ENCODE results near the gene HSF2BP. TPM values are rescaled to one million over a fixed set of nuclear protein-coding genes. Genes with fewer than 3 reads are reported as not detected.

HSF2BP gene
- total RNA-seq (0.35 TPM), polyA plus RNA-seq (under 1 TPM; 0.20 to 0.61 (median 0.48) TPM)

DNA sequence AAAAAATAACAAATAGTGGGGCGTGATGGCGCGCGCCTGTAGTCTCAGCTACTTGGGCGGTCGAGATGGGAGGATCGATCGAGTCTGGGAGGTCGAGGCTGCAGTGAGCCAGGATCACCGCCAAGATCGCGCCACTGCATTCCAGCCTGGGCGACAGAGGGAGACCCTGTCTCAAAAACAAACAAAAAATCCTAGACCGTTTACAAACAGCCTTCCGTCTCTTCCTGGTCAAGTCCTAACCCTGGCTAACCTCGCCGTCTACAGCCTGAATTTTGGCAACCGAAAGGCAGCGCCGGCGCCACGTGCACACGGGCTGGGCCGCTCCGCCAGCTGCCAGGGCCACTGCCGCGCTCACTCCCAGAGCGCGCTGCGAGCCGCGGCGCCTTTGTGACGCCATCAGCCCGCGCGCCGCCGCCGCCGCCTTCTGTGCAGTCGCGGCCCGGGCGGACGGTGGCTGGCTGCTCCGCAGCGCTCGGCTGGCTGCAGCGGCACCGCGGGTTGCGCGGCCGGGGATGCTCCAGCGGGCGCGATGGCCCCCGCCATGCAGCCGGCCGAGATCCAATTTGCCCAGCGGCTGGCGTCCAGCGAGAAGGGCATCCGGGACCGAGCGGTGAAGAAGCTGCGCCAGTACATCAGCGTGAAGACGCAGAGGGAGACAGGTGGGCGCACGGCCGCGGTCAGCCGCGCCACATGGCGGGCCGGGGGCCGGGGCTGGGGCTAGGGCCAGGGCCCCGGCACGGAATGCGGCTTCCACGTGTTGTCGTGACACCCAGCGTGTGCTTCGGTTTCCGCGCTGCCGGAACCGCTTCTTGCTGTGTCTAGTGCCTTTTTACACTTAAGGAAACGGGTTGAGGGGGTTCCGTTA is at the start of gene HSF2BP, which contains the start of gene RRP1B:
TSS of gene HSF2BP (minus strand) at position 353 of the 865 bp plus-strand sequence. CDS start 1,392 bp downstream, outside the sequence.
TSS of gene RRP1B (plus strand) at position 425 of the 865 bp plus-strand sequence. CDS start at position 530, 105 bp downstream.
- Histone ChIP-seq H3K27me3 (ENCODE audit: control insufficient read depth, insufficient read depth, low read length) (no peaks in the 10 kb centered on the region), H3K27ac (ENCODE audit: insufficient read depth, low read length, poor library complexity, severe bottlenecking) (peak within 1 kb of the TSS; percentile 88), H3K4me1 (ENCODE audit: control insufficient read depth, insufficient read depth, low read length, poor library complexity, severe bottlenecking) (peaks cover 38% of the 10 kb centered on the region), H3K9me3 (ENCODE audit: control insufficient read depth in 2 of 2, low read length in 2 of 2) (no peaks in the 10 kb centered on the region), H3K4me3 (ENCODE audit: low read depth, low read length) (peak within 1 kb of the TSS; percentile 89), H3K36me3 (ENCODE audit: control insufficient read depth, insufficient read depth, low read length) (peaks cover 21% of the 10 kb centered on the region)
- Mint-ChIP-seq H3K27me3 (peaks cover 4% of the 10 kb centered on the region), H3K4me1 (peaks cover 6 to 54% (median 32%) of the 10 kb centered on the region in 4 donors), H3K4me3 (peak within 1 kb of the TSS; percentile 86 to 97 (median 95)), H3K36me3 (peaks cover 13% of the 10 kb centered on the region), H3K27ac (peak within 1 kb of the TSS; percentile 95 to 98 (median 97)), H3K9me3 (no peaks in the 10 kb centered on the region)
- peak; percentile 83 to 89 for ATAC-seq (ENCODE audit: low read depth in 2 of 2)
- peak; percentile 68 to 89 (median 85) for DNase-seq

DNA sequence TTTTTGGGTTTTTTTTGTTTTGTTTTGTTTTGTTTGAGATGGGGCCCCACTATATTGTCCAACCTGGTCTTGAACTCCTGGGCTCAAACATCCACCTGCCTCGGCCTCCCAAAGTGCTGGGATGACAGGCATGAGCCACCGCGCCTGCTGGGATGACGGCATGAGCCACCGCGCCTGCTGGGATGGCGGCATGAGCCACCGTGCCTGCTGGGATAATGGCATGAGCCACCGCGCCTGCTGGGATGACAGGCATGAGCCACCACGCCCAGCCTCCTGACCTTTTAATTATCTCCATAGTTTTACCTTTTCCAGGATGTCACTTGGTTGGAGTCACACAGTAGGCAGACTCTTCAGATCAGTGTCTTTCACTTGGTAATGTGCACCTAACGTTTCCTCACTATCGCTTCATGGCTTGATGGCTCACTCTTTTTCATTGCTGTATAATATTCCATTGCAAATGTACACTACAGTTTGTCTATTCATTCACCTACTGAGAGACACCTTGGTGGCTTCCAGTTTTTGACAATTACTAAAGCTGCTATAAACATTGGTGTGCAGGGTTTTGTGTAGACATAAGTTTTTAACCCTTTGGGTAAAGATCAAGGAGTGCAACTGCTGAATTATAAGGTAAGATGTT is 49.6 kb upstream of the HSF2BP start:
- Histone ChIP-seq H3K27me3 (ENCODE audit: control insufficient read depth, insufficient read depth, low read length) (no peaks in the 10 kb centered on the region), H3K4me1 (ENCODE audit: control insufficient read depth, insufficient read depth, low read length, poor library complexity, severe bottlenecking) (no peaks in the 10 kb centered on the region), H3K36me3 (ENCODE audit: control insufficient read depth, insufficient read depth, low read length) (no peaks in the 10 kb centered on the region), H3K9me3 (ENCODE audit: control insufficient read depth in 2 of 2, low read length in 2 of 2) (no peaks in the 10 kb centered on the region), H3K4me3 (ENCODE audit: low read depth, low read length) (no peak overlapping the region), H3K27ac (ENCODE audit: insufficient read depth, low read length, poor library complexity, severe bottlenecking) (no peak overlapping the region)
- H3K4me3 Mint-ChIP-seq: no peak overlapping the region
- no peaks in the 10 kb centered on the region for H3K4me1 Mint-ChIP-seq
- H3K27me3 Mint-ChIP-seq: peaks cover 13% of the 10 kb centered on the region
- ATAC-seq (ENCODE audit: low read depth in 2 of 2) (no peak), DNase-seq (no peak)
- H3K9me3 Mint-ChIP-seq: peaks cover 0 to 1% (median 0%) of the 10 kb centered on the region in 7 donors
- H3K27ac Mint-ChIP-seq: no peak overlapping the region
- no peaks in the 10 kb centered on the region for H3K36me3 Mint-ChIP-seq

- Histone ChIP-seq H3K4me1 (ENCODE audit: control insufficient read depth, insufficient read depth, low read length, poor library complexity, severe bottlenecking) (no peaks in the 10 kb centered on the region), H3K36me3 (ENCODE audit: control insufficient read depth, insufficient read depth, low read length) (no peaks in the 10 kb centered on the region), H3K27ac (ENCODE audit: insufficient read depth, low read length, poor library complexity, severe bottlenecking) (no peak overlapping the region), H3K4me3 (ENCODE audit: low read depth, low read length) (no peak overlapping the region), H3K9me3 (ENCODE audit: control insufficient read depth in 2 of 2, low read length in 2 of 2) (no peaks in the 10 kb centered on the region), H3K27me3 (ENCODE audit: control insufficient read depth, insufficient read depth, low read length) (no peaks in the 10 kb centered on the region)
- Mint-ChIP-seq H3K9me3 (peaks cover 0 to 1% (median 0%) of the 10 kb centered on the region in 7 donors), H3K4me3 (no peak overlapping the region), H3K27ac (no peak overlapping the region), H3K4me1 (peaks cover 0 to 7% (median 5%) of the 10 kb centered on the region in 4 donors), H3K36me3 (no peaks in the 10 kb centered on the region), H3K27me3 (peaks cover 7% of the 10 kb centered on the region)
- DNase-seq (no peak), ATAC-seq (ENCODE audit: low read depth in 2 of 2) (no peak)
Measured at GRCh38 chr21:43707462-43707861, 48.2 kb upstream of the HSF2BP start.

- no peak overlapping the region for H3K27ac ChIP-seq (ENCODE audit: insufficient read depth, low read length, poor library complexity, severe bottlenecking)
- Mint-ChIP-seq H3K4me1 (peaks cover 0 to 9% (median 5%) of the 10 kb centered on the region in 4 donors), H3K9me3 (no peaks in the 10 kb centered on the region), H3K27me3 (peaks cover 5% of the 10 kb centered on the region), H3K27ac (no peak overlapping the region), H3K4me3 (peak overlapping the region in 2 of 4 donors; percentile 12 to 67), H3K36me3 (no peaks in the 10 kb centered on the region)
- no peak overlapping the region for H3K4me3 ChIP-seq (ENCODE audit: low read depth, low read length)
- H3K27me3 ChIP-seq (ENCODE audit: control insufficient read depth, insufficient read depth, low read length): no peaks in the 10 kb centered on the region
- ATAC-seq (ENCODE audit: low read depth in 2 of 2) (peak in 1 of 2 donors; percentile 37), DNase-seq (peak in 1 of 3 donors; percentile 49)
- H3K9me3 ChIP-seq (ENCODE audit: control insufficient read depth in 2 of 2, low read length in 2 of 2): no peaks in the 10 kb centered on the region
- no peaks in the 10 kb centered on the region for H3K36me3 ChIP-seq (ENCODE audit: control insufficient read depth, insufficient read depth, low read length)
- H3K4me1 ChIP-seq (ENCODE audit: control insufficient read depth, insufficient read depth, low read length, poor library complexity, severe bottlenecking): no peaks in the 10 kb centered on the region
Measured at GRCh38 chr21:43703035-43703880, 44.0 kb upstream of the HSF2BP start.

GRCh38 chr21:43702785-43703034 is 43.4 kb upstream of the HSF2BP start:
- H3K27me3 ChIP-seq (ENCODE audit: control insufficient read depth, insufficient read depth, low read length): no peaks in the 10 kb centered on the region
- H3K27ac Mint-ChIP-seq: no peak overlapping the region
- no peaks in the 10 kb centered on the region for H3K9me3 ChIP-seq (ENCODE audit: control insufficient read depth in 2 of 2, low read length in 2 of 2)
- no peak overlapping the region for H3K27ac ChIP-seq (ENCODE audit: insufficient read depth, low read length, poor library complexity, severe bottlenecking)
- H3K4me1 Mint-ChIP-seq: peaks cover 0 to 10% (median 5%) of the 10 kb centered on the region in 4 donors
- no peak overlapping the region for H3K4me3 ChIP-seq (ENCODE audit: low read depth, low read length)
- ATAC-seq (ENCODE audit: low read depth in 2 of 2): no peak
- no peaks in the 10 kb centered on the region for H3K36me3 ChIP-seq (ENCODE audit: control insufficient read depth, insufficient read depth, low read length)
- H3K4me1 ChIP-seq (ENCODE audit: control insufficient read depth, insufficient read depth, low read length, poor library complexity, severe bottlenecking): no peaks in the 10 kb centered on the region
- no peak for DNase-seq
- no peaks in the 10 kb centered on the region for H3K9me3 Mint-ChIP-seq
- H3K36me3 Mint-ChIP-seq: peaks cover 1% of the 10 kb centered on the region
- H3K27me3 Mint-ChIP-seq: peaks cover 5% of the 10 kb centered on the region
- peak overlapping the region in 2 of 4 donors; percentile 12 to 67 for H3K4me3 Mint-ChIP-seq

DNA sequence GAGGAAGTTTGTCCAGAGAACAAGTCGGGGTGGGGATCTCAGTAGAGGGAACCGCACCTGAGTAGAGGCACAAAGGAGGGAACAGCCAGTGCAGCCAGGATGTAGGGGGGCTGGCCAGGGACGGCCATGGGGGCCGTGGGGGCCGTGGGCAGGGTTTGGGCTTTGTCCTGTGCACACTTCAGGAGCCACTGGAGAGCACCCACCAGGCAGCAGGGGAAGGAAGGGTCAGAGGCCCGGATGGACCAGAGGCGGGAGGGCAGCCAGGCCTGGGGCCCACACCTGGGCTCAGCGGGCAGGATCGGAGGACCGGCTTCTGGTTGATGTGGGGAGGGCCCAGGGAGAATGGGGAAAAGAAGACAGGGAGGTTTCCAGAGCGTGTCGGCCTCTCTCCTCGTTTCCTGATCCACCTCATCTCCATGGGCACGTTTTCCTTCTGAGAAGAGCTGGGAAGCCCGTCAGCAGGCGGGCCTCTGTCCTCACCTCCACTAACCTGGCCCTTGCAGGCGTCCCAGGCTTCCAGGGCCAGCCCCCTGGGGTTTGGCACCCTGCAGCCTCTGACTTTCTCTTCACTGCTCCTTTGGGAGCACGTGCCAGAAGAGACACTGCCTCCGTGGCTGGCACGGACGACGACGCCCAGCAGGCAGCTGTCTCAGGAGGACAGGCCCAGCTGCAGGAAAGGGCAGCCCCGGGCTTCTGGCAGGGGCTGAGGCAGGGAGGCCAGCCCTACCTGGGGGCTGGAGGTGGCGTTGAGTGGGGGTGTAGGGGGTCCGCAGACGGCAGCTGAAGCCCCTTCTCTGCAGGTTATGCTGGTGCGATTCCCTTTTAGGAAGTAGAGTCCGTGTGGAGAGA is 42.9 kb upstream of the HSF2BP start:
- ATAC-seq (ENCODE audit: low read depth in 2 of 2): no peak
- peak overlapping the region in 1 of 4 donors; percentile 67 for H3K4me3 Mint-ChIP-seq
- no peak overlapping the region for H3K27ac Mint-ChIP-seq

More for the DNA sequence above, 42.9 kb upstream of the HSF2BP start:
- Mint-ChIP-seq H3K27me3 (peaks cover 5% of the 10 kb centered on the region), H3K4me1 (peaks cover 0 to 14% (median 5%) of the 10 kb centered on the region in 4 donors), H3K36me3 (peaks cover 5% of the 10 kb centered on the region), H3K9me3 (no peaks in the 10 kb centered on the region)
- Histone ChIP-seq H3K9me3 (ENCODE audit: control insufficient read depth in 2 of 2, low read length in 2 of 2) (no peaks in the 10 kb centered on the region), H3K4me3 (ENCODE audit: low read depth, low read length) (no peak overlapping the region), H3K4me1 (ENCODE audit: control insufficient read depth, insufficient read depth, low read length, poor library complexity, severe bottlenecking) (no peaks in the 10 kb centered on the region), H3K27me3 (ENCODE audit: control insufficient read depth, insufficient read depth, low read length) (no peaks in the 10 kb centered on the region), H3K36me3 (ENCODE audit: control insufficient read depth, insufficient read depth, low read length) (no peaks in the 10 kb centered on the region), H3K27ac (ENCODE audit: insufficient read depth, low read length, poor library complexity, severe bottlenecking) (no peak overlapping the region)
- DNase-seq: no peak
